Uterus (tissue), 4 donors: ENCODE data around the gene SMARCAL1. TPM values are rescaled to one million over a fixed set of nuclear protein-coding genes. Genes with fewer than 3 reads are reported as not detected.
A peak's percentile ranks its signal among the peaks of the same experiment; 100 is the strongest.

Experiments
- DNase-seq, 2 donors: peaks; one replicate each; pipeline ENCODE4 v3.0.0-alpha.2; 2019 to 2020
- H3K27ac ChIP-seq, 2 donors: fragments of 200-600 bp; sonication (generic); 1 replicate in 1 of 2; 2 replicates in 1 of 2; pipeline ENCODE4 v1.5.1; 2016 to 2018
- H3K27me3 ChIP-seq, 2 donors: fragments of 200-600 bp; sonication (generic); one replicate each; pipeline ENCODE4 v1.5.1; 2018 to 2019; ENCODE audit warnings: control low read depth in 1 of 2
- H3K36me3 ChIP-seq, 2 donors: fragments of 200-600 bp; sonication (generic); one replicate each; pipeline ENCODE4 v1.5.1; 2019; ENCODE audit warnings: control low read depth in 1 of 2
- H3K4me1 ChIP-seq, 2 donors: fragments of 200-600 bp; sonication (generic); one replicate each; pipeline ENCODE4 v1.5.1; 2018 to 2019; ENCODE audit warnings: control low read depth in 1 of 2
- H3K4me3 ChIP-seq, 2 donors: fragments of 200-600 bp; sonication (generic); 1 replicate in 1 of 2; 2 replicates in 1 of 2; pipeline ENCODE4 v1.5.1; 2018 to 2019; ENCODE audit warnings: mild to moderate bottlenecking in 1 of 2
- H3K9me3 ChIP-seq, 2 donors: fragments of 200-600 bp; sonication (generic); one replicate each; pipeline ENCODE4 v1.5.1; 2019; ENCODE audit warnings: control low read depth in 1 of 2
- CTCF ChIP-seq, 4 experiments: fragments of 200-600 bp in 2 of 4; fragments of 450-650 bp in 2 of 4; sonication (generic) in 2 of 4; IDR thresholded peaks; one replicate each; pipeline ENCODE4 v1.5.1; 2016 to 2019; ENCODE audit warnings: antibody characterized with exemption in 4 of 4, mild to moderate bottlenecking in 2 of 4, moderate library complexity in 1 of 4
- POLR2A ChIP-seq, 2 donors: fragments of 450-650 bp; IDR thresholded peaks; one replicate each; pipeline ENCODE4 v1.6.1; 2016; ENCODE audit warnings: antibody characterized with exemption in 2 of 2, mild to moderate bottlenecking in 1 of 2, moderate library complexity in 1 of 2
- intact Hi-C: fragments of 100-400 bp; cut with DNase I; formaldehyde crosslinking; loops from one replicate; pipeline ENCODE4 v1.15.1; 2023; ENCODE audit warnings: low total_unique reads
- total RNA-seq, 4 donors: library from RNA; depleted of rRNA in 3 of 4; stranded (reverse); fragments of >200 nt in 3 of 4; gene quantifications; one replicate each; pipeline versions ENCODE4 v1.1.0 to v1.2.4, GENCODE V29; 2014 to 2023
- donor health status: DM: yes; HTN: yes; CAD: no.

Gene SMARCAL1
- total RNA-seq, 4 donors from 2014 or later = 8.5 to 25.1 (median 15.5) TPM

- no peak for TF ChIP-seq POLR2A (IDR thresholded peaks at IDR 0.05)
- no peak for TF ChIP-seq CTCF (IDR thresholded peaks at IDR 0.05)
- Histone ChIP-seq H3K27ac (peak overlapping the region; percentile 82 to 87), H3K4me3 (peak overlapping the region; percentile 74 to 93), H3K36me3 (no peaks in the 10 kb centered on the region), H3K4me1 (peaks cover 0 to 16% of the 10 kb centered on the region in 2 donors), H3K27me3 (no peaks in the 10 kb centered on the region), H3K9me3 (no peaks in the 10 kb centered on the region)
- no peak for DNase-seq
- intact Hi-C loops = no loop called here
Observed at GRCh38 chr2:216497382-216498069, 85.2 kb downstream of the SMARCAL1 start.

- peak overlapping the region; percentile 82 to 87 for H3K27ac ChIP-seq
- TF ChIP-seq CTCF (IDR thresholded peaks at IDR 0.05) = no peak
- TF ChIP-seq POLR2A (IDR thresholded peaks at IDR 0.05) = no peak
- no peaks in the 10 kb centered on the region for H3K27me3 ChIP-seq
- no peaks in the 10 kb centered on the region for H3K36me3 ChIP-seq
- H3K4me1 ChIP-seq = peaks cover 0 to 17% of the 10 kb centered on the region in 2 donors
- peak overlapping the region; percentile 74 to 93 for H3K4me3 ChIP-seq
- no peak for DNase-seq
- intact Hi-C loops = no loop called here
- no peaks in the 10 kb centered on the region for H3K9me3 ChIP-seq
Observed at GRCh38 chr2:216498070-216498378, 85.7 kb downstream of the SMARCAL1 start.

- Histone ChIP-seq H3K4me3 (peak within 1 kb of the TSS; percentile 74 to 93), H3K27me3 (no peaks in the 10 kb centered on the region), H3K9me3 (no peaks in the 10 kb centered on the region), H3K27ac (peak within 1 kb of the TSS; percentile 82 to 87), H3K4me1 (peaks cover 0 to 17% of the 10 kb centered on the region in 2 donors), H3K36me3 (no peaks in the 10 kb centered on the region)
- TF ChIP-seq CTCF (IDR thresholded peaks at IDR 0.05) = peak in 1 of 4 experiments; percentile 18
- peak; percentile 77 to 91 for TF ChIP-seq POLR2A (IDR thresholded peaks at IDR 0.05)
- intact Hi-C loops = no loop called here
- DNase-seq = peak; percentile 91 to 92
Observed at GRCh38 chr2:216498379-216499352, 86.4 kb downstream of the SMARCAL1 start, which contains the start of gene RPL37A. Gene RPL37A (plus strand): TSS chr2:216498844. CDS start chr2:216498875, 31 bp downstream.

- H3K27ac ChIP-seq = peak overlapping the region; percentile 82 to 87
- H3K27me3 ChIP-seq = no peaks in the 10 kb centered on the region
- intact Hi-C loops = no loop called here
- no peak for DNase-seq
- peak overlapping the region; percentile 74 to 93 for H3K4me3 ChIP-seq
- TF ChIP-seq POLR2A (IDR thresholded peaks at IDR 0.05) (no peak), CTCF (IDR thresholded peaks at IDR 0.05) (no peak)
- no peaks in the 10 kb centered on the region for H3K9me3 ChIP-seq
- no peaks in the 10 kb centered on the region for H3K36me3 ChIP-seq
- H3K4me1 ChIP-seq = peaks cover 0 to 17% of the 10 kb centered on the region in 2 donors
Observed at GRCh38 chr2:216499641-216500218, 87.4 kb downstream of the SMARCAL1 start.
